D721Med (cell line): Measurements from ENCODE around the gene SRRM2.

Experiments
- DNase-seq: peaks from one replicate; pipeline ENCODE4 v3.0.0; 2011; ENCODE audit warnings: low spot score; ENCODE audit not compliant: insufficient read length
- FAIRE-seq: peaks from 2 replicates; lab custom pipeline; 2011; peaks lifted over from hg19 to GRCh38; lab: Jason Lieb, UNC
- TF ChIP-seq, protein P1 (sequence below): IDR thresholded peaks from 2 replicates; pipeline ENCODE4 v1.5.1; 2012; ENCODE audit warnings: mild to moderate bottlenecking, control low read depth; ENCODE audit not compliant: insufficient read depth; ENCODE audit errors: missing control alignments

The SRRM2 gene

GRCh38 chr16:2806286-2806685 is 53.8 kb downstream of the SRRM2 start:
- DNase-seq (no peak), FAIRE-seq (no peak)
- TF ChIP-seq, protein P1, sequence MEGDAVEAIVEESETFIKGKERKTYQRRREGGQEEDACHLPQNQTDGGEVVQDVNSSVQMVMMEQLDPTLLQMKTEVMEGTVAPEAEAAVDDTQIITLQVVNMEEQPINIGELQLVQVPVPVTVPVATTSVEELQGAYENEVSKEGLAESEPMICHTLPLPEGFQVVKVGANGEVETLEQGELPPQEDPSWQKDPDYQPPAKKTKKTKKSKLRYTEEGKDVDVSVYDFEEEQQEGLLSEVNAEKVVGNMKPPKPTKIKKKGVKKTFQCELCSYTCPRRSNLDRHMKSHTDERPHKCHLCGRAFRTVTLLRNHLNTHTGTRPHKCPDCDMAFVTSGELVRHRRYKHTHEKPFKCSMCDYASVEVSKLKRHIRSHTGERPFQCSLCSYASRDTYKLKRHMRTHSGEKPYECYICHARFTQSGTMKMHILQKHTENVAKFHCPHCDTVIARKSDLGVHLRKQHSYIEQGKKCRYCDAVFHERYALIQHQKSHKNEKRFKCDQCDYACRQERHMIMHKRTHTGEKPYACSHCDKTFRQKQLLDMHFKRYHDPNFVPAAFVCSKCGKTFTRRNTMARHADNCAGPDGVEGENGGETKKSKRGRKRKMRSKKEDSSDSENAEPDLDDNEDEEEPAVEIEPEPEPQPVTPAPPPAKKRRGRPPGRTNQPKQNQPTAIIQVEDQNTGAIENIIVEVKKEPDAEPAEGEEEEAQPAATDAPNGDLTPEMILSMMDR, result no peak

GRCh38 chr16:2808181-2808580 is 55.7 kb downstream of the SRRM2 start:
- FAIRE-seq (no peak), DNase-seq (no peak)
- TF ChIP-seq, protein P1, result no peak

GRCh38 chr16:2809149-2809760 is 56.8 kb downstream of the SRRM2 start:
- TF ChIP-seq, protein P1, result no peak
- DNase-seq (no peak), FAIRE-seq (no peak)

- TF ChIP-seq, protein P1, result no peak
- no peak for FAIRE-seq
Observed at GRCh38 chr16:2810651-2811050, 58.2 kb downstream of the SRRM2 start.

DNA sequence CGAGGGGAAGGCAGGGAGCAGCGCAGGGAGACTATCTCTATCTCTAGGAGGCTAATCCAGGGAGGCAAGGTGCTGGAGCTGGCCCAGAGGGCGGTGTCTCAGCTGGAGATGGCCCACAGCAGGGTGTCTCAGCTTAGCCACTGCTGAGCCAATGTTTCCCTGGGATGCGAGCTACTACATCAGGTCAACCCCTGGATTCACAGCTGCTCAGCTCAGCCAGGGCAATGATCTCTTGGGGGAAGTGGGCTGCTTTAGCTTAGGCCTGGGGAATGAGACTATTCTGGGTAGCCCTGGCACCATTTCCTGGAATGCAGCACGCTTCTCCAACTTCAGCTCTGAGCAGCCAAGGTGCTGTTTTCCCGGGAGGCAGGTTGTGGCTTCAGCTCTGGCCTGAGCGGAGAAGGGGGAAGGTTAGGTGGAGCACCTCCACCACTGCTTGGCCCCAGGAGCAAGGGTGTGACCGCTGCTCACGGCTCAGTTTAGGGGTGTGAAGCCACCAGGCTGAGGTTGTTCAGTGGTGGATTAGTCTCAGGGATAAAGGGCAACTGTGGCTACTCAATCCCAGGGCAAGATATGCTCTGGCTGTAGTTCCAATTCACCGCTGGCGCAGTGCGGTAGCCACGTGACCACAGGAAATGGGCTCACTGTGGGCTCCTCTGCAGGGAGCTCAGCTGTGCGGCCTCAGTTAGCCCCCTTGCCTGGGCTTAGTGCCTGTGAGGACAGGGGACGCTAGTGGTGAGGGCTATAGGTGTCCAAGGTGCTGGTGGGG is 59.4 kb downstream of the SRRM2 start:
- TF ChIP-seq, protein P1, result no peak
- no peak for DNase-seq
- no peak for FAIRE-seq

More at GRCh38 chr16:2810651-2811050, 58.2 kb downstream of the SRRM2 start:
- DNase-seq, result no peak

- DNase-seq (no peak), FAIRE-seq (no peak)
- TF ChIP-seq, protein P1, result no peak
Observed at GRCh38 chr16:2813771-2814221, 61.4 kb downstream of the SRRM2 start.
